Testis (tissue), 3 donors: Measurements from ENCODE around the gene CDKAL1. TPM values are rescaled to one million over a fixed set of nuclear protein-coding genes. Genes with fewer than 3 reads are reported as not detected.

Experiments
- DNase-seq: peaks from one replicate; pipeline ENCODE4 v3.0.0-alpha.2; 2019
- H3K27ac ChIP-seq, 2 donors: fragments of 200-600 bp; sonication (generic); one replicate each; pipeline ENCODE4 v1.5.1; 2019
- H3K27me3 ChIP-seq: fragments of 200-600 bp; sonication (generic); one replicate; pipeline ENCODE4 v1.5.1; 2019
- H3K36me3 ChIP-seq: fragments of 200-600 bp; sonication (generic); one replicate; pipeline ENCODE4 v1.5.1; 2017; ENCODE audit warnings: low read depth; ENCODE audit errors: missing control alignments
- H3K4me1 ChIP-seq: fragments of 200-600 bp; sonication (generic); one replicate; pipeline ENCODE4 v1.5.1; 2019
- H3K4me3 ChIP-seq, 2 donors: fragments of 200-600 bp; sonication (generic); one replicate each; pipeline ENCODE4 v1.5.1; 2017 to 2019
- H3K9me3 ChIP-seq: fragments of 200-600 bp; sonication (generic); one replicate; pipeline ENCODE4 v1.5.1; 2017
- POLR2A ChIP-seq: fragments of 450-650 bp; IDR thresholded peaks from one replicate; pipeline ENCODE4 v1.6.1; 2017; ENCODE audit warnings: antibody characterized with exemption, mild to moderate bottlenecking, moderate library complexity
- WGBS, 2 donors: methylation state at CpG; one replicate each; pipeline ENCODE4 v1.1.5; 2018; 5-methylcytosine and 5-hydroxymethylcytosine counted together
- intact Hi-C: fragments of 100-400 bp; cut with DNase I; formaldehyde crosslinking; loops from one replicate; pipeline ENCODE4 v1.15.1; 2023; ENCODE audit warnings: low total_unique reads
- polyA plus RNA-seq: library from polyadenylated mRNA; stranded (reverse); fragments of 350-450 nt; fragmentation: Illumina TruSeq; extraction: RNeasy Lipid Tissue Mini Kit (QIAGEN cat#74804); gene quantifications from one replicate; pipeline ENCODE4 v1.2.3, GENCODE V29; 2014; ENCODE audit warnings: low read depth, low replicate concordance; ENCODE audit not compliant: insufficient read depth
- total RNA-seq, 2 donors: library from RNA; depleted of rRNA; stranded (reverse); fragments of >200 nt; gene quantifications; one replicate each; pipeline ENCODE4 v1.2.3, GENCODE V29; 2016
- TF ChIP-seq, protein P1 (sequence below), 3 experiments: fragments of 450-650 bp in 2 of 3; fragments of 200-600 bp in 1 of 3; sonication (generic) in 1 of 3; IDR thresholded peaks; one replicate each; pipeline ENCODE4 v1.5.1; 2016 to 2019; ENCODE audit warnings: antibody characterized with exemption in 3 of 3, mild to moderate bottlenecking in 2 of 3, moderate library complexity in 1 of 3

The CDKAL1 gene
- total and polyA plus RNA-seq, 3 donors from 2014 or later = 11.1 to 18.5 (median 16.1) TPM

DNA sequence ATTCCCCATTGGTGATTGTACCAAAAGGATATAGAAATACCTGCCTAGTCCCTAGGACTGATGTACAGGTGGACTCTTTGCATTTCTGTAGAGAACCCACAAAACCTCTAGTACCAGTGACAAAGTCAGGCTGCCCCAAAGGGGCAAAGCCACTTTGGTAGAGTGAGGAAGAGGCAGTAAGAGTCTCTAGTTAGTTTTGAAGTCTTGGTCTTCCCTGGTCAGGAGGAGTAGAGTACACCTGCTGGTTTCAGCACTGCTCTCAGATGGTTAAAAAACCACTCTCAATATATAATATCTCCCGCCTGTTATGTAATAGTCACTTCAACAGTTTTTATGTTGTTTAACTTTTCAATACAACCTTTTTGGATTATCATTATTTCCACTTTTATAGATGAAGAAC, 344.9 kb downstream of the CDKAL1 start:
- Histone ChIP-seq H3K9me3 (no peaks in the 10 kb centered on the region), H3K4me3 (no peak overlapping the region), H3K27ac (no peak overlapping the region), H3K4me1 (no peaks in the 10 kb centered on the region), H3K27me3 (no peaks in the 10 kb centered on the region), H3K36me3 (no peaks in the 10 kb centered on the region)
- TF ChIP-seq, protein P1, sequence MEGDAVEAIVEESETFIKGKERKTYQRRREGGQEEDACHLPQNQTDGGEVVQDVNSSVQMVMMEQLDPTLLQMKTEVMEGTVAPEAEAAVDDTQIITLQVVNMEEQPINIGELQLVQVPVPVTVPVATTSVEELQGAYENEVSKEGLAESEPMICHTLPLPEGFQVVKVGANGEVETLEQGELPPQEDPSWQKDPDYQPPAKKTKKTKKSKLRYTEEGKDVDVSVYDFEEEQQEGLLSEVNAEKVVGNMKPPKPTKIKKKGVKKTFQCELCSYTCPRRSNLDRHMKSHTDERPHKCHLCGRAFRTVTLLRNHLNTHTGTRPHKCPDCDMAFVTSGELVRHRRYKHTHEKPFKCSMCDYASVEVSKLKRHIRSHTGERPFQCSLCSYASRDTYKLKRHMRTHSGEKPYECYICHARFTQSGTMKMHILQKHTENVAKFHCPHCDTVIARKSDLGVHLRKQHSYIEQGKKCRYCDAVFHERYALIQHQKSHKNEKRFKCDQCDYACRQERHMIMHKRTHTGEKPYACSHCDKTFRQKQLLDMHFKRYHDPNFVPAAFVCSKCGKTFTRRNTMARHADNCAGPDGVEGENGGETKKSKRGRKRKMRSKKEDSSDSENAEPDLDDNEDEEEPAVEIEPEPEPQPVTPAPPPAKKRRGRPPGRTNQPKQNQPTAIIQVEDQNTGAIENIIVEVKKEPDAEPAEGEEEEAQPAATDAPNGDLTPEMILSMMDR (IDR thresholded peaks at IDR 0.05) = no peak
- TF ChIP-seq POLR2A = no peak
- no peak for DNase-seq
- intact Hi-C loops = no loop called here
- WGBS, 2 donors = 96 to 97% methylated on average over 1 of the region's 1 CpG

DNA sequence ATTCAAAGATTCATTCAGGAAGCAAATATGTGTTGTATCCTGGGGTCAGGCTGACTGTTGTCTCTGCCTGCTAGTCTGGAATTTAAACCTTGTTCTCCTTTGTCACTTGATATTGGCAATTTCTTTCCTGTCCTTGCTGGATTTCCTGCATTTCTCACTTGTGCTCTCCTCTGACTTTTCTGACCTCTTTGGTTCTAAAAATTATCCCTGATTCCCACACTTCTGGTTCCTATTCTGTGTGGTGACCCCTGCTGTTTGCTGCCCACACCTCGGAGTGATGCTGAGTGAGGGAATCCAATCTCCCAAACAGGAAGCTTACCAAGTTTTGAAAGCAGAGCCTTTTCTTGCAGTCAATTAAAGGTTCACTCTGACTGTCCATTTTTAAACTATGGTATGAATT, 345.3 kb downstream of the CDKAL1 start:
- DNase-seq = no peak
- no peak overlapping the region for H3K4me3 ChIP-seq
- intact Hi-C loops = no loop called here
- TF ChIP-seq, protein P1 (IDR thresholded peaks at IDR 0.05) = no peak
- TF ChIP-seq POLR2A = no peak
- H3K36me3 ChIP-seq = no peaks in the 10 kb centered on the region
- H3K27me3 ChIP-seq = no peaks in the 10 kb centered on the region
- H3K9me3 ChIP-seq = no peaks in the 10 kb centered on the region
- WGBS, 2 donors = 73 to 80% methylated on average over 1 of the region's 1 CpG
- H3K4me1 ChIP-seq = no peaks in the 10 kb centered on the region
- H3K27ac ChIP-seq = no peak overlapping the region

DNA sequence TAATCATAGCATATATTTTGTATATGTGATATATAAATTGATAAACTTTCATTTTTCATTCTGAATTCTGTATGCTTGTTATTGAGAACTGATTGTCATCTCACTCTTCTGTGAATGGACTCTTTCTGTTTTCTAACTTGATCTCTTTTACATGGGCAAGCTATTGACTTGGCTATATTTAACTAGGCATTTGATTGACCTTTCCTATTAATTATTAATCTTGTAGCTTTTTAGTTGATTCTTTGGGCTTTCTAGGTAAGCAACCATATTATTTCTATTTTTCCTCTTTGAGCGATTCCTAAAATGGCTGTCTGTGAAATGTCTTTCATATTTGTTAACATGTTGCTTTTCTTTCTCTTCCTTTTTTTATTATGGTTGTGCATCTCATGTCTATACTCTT, 347.1 kb downstream of the CDKAL1 start:
- no peaks in the 10 kb centered on the region for H3K27me3 ChIP-seq
- H3K4me1 ChIP-seq = no peaks in the 10 kb centered on the region
- no peak for DNase-seq
- 85% methylated on average over 1 of the region's 1 CpG for WGBS, 2 donors
- no peaks in the 10 kb centered on the region for H3K36me3 ChIP-seq
- TF ChIP-seq, protein P1 (IDR thresholded peaks at IDR 0.05) = no peak
- no peak for TF ChIP-seq POLR2A
- intact Hi-C loops = no loop called here
- H3K9me3 ChIP-seq = no peaks in the 10 kb centered on the region
- no peak overlapping the region for H3K27ac ChIP-seq
- H3K4me3 ChIP-seq = no peak overlapping the region

DNA sequence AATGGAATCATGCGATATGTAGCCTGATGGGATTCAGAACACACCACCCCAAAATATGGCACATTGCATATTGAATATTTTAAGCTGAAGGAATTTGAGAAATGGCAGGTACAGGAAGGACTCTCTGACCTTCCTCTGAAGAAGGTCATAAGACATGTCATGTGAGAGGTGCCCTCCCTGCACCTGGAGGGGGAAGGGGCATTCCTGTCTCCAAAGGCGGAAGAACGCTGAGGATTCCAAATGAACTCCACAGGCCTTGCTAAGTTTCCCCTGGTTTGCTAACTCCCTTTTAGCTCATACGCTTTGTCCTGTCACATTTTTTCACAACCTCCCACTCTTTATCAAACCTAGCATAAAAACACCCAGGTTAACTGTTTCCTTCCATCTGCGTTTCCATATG, 347.8 kb downstream of the CDKAL1 start:
- intact Hi-C loops = no loop called here
- no peak overlapping the region for H3K27ac ChIP-seq

DNA sequence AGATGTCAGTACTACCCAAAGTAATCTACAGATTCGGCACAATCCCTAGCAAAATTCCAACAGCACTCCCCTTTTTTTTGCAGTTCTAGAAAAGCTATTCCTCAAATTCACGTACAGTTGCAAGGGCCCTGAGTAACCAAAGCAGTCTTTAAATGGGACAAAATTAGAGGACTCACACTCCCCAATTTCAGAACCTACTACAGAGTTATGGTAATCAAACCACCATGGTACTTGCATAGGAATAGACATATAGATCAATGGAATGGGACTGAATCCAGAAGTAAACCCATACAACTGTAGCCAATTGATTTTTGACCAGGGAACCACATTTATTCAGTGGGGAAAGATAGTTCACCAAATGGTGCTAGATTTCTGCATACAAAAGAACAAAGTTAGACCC, 350.8 kb downstream of the CDKAL1 start:
- no peaks in the 10 kb centered on the region for H3K9me3 ChIP-seq
- H3K4me3 ChIP-seq = no peak overlapping the region
- intact Hi-C loops = no loop called here
- DNase-seq = no peak
- no peak for TF ChIP-seq POLR2A
- TF ChIP-seq, protein P1 (IDR thresholded peaks at IDR 0.05) = no peak
- no peaks in the 10 kb centered on the region for H3K36me3 ChIP-seq
- 96 to 97% methylated on average over 2 of the region's 2 CpGs for WGBS, 2 donors
- H3K27me3 ChIP-seq = no peaks in the 10 kb centered on the region
- no peaks in the 10 kb centered on the region for H3K4me1 ChIP-seq
- H3K27ac ChIP-seq = no peak overlapping the region

More for the DNA sequence above, 347.8 kb downstream of the CDKAL1 start:
- H3K4me1 ChIP-seq = no peaks in the 10 kb centered on the region
- no peaks in the 10 kb centered on the region for H3K36me3 ChIP-seq
- no peaks in the 10 kb centered on the region for H3K27me3 ChIP-seq
- no peaks in the 10 kb centered on the region for H3K9me3 ChIP-seq
- TF ChIP-seq POLR2A = no peak
- TF ChIP-seq, protein P1 (IDR thresholded peaks at IDR 0.05) = no peak
- no peak overlapping the region for H3K4me3 ChIP-seq
- DNase-seq = no peak
- WGBS, 2 donors = 86 to 87% methylated on average over 5 of the region's 5 CpGs
